Measurements from ENCODE around the gene REXO1.

The REXO1 gene

GRCh38 chr19:1766800-1767352 is 81.4 kb downstream of the REXO1 start:
- DNase-seq (ENCODE audit: low read depth): no peak

GRCh38 chr19:1765904-1766799 is 82.1 kb downstream of the REXO1 start:
- no peak for DNase-seq (ENCODE audit: low read depth)

Data from activated T-cell treated with anti-CD3 and anti-CD28 coated beads for 48 hours (primary cell).